ENCODE data around the gene GABRB2. TPM values are rescaled to one million over a fixed set of nuclear protein-coding genes. Genes with fewer than 3 reads are reported as not detected.
"Not testable (repeated sequence)": the region's sequence is repeated elsewhere in the genome, so short reads cannot be mapped to it uniquely, and the experiment has no call there.

Gene GABRB2
- total RNA-seq, 4 donors from 2014 or later = 0.11 to 4.6 (median 1.3) TPM

- Histone ChIP-seq H3K4me3 (replicated peaks in 1 of 3) (no peak overlapping the region), H3K27ac (no peak overlapping the region), H3K4me1 (no peaks in the 10 kb centered on the region), H3K9me3 (no peaks in the 10 kb centered on the region), H3K27me3 (no peaks in the 10 kb centered on the region), H3K36me3 (no peaks in the 10 kb centered on the region)
- TF ChIP-seq CTCF (IDR thresholded peaks at IDR 0.05) (no peak), POLR2A (IDR thresholded peaks at IDR 0.05) (no peak)
- WGBS, 2 donors = 22 to 28% methylated on average over 2 of the region's 2 CpGs
- no peak for DNase-seq
- intact Hi-C loops (cut with DNase I) = no loop called here
Measured at GRCh38 chr5:161530700-161531099, 15.8 kb downstream of the GABRB2 start.

- Histone ChIP-seq H3K27ac (no peak overlapping the region), H3K36me3 (no peaks in the 10 kb centered on the region), H3K9me3 (no peaks in the 10 kb centered on the region), H3K27me3 (no peaks in the 10 kb centered on the region), H3K4me3 (replicated peaks in 1 of 3) (no peak overlapping the region), H3K4me1 (no peaks in the 10 kb centered on the region)
- intact Hi-C loops (cut with DNase I) = no loop called here
- TF ChIP-seq POLR2A (IDR thresholded peaks at IDR 0.05) (no peak), CTCF (IDR thresholded peaks at IDR 0.05) (no peak)
- WGBS, 2 donors = 73 to 86% methylated on average over 1 of the region's 1 CpG
- no peak for DNase-seq
Measured at GRCh38 chr5:161513942-161514341, 32.6 kb downstream of the GABRB2 start.

GRCh38 chr5:161507591-161507990 is 38.9 kb downstream of the GABRB2 start:
- WGBS, 2 donors = 54 to 64% methylated on average over 2 of the region's 2 CpGs
- DNase-seq = no peak
- no peaks in the 10 kb centered on the region for H3K27me3 ChIP-seq
- no peak overlapping the region for H3K27ac ChIP-seq
- no peaks in the 10 kb centered on the region for H3K4me1 ChIP-seq
- TF ChIP-seq CTCF (IDR thresholded peaks at IDR 0.05) = no peak
- TF ChIP-seq POLR2A (IDR thresholded peaks at IDR 0.05) = no peak
- no peak overlapping the region for H3K4me3 ChIP-seq (replicated peaks in 1 of 3)
- intact Hi-C loops (cut with DNase I) = no loop called here
- H3K36me3 ChIP-seq = no peaks in the 10 kb centered on the region
- no peaks in the 10 kb centered on the region for H3K9me3 ChIP-seq

GRCh38 chr5:161505160-161505559 is 41.4 kb downstream of the GABRB2 start:
- intact Hi-C loops (cut with DNase I); H3K36me3 ChIP-seq; DNase-seq; H3K9me3 ChIP-seq; H3K27me3 ChIP-seq; H3K4me3 ChIP-seq (replicated peaks in 1 of 3); H3K4me1 ChIP-seq; H3K27ac ChIP-seq: not testable (repeated sequence)
- WGBS, 2 donors = 87 to 93% methylated on average over 10 of the region's 10 CpGs

GRCh38 chr5:161498531-161498930 is 48.0 kb downstream of the GABRB2 start:
- Histone ChIP-seq H3K4me1 (no peaks in the 10 kb centered on the region), H3K27ac (no peak overlapping the region), H3K36me3 (no peaks in the 10 kb centered on the region), H3K27me3 (no peaks in the 10 kb centered on the region), H3K9me3 (no peaks in the 10 kb centered on the region), H3K4me3 (replicated peaks in 1 of 3) (no peak overlapping the region)
- intact Hi-C loops (cut with DNase I) = no loop called here
- no peak for TF ChIP-seq POLR2A (IDR thresholded peaks at IDR 0.05)
- TF ChIP-seq CTCF (IDR thresholded peaks at IDR 0.05) = no peak
- no peak for DNase-seq
- 64 to 67% methylated on average over 1 of the region's 1 CpG for WGBS, 2 donors

- no peak for DNase-seq
- TF ChIP-seq POLR2A (IDR thresholded peaks at IDR 0.05) = no peak
- no peaks in the 10 kb centered on the region for H3K27me3 ChIP-seq
- H3K4me3 ChIP-seq (replicated peaks in 1 of 3) = no peak overlapping the region
- H3K36me3 ChIP-seq = no peaks in the 10 kb centered on the region
- no peak overlapping the region for H3K27ac ChIP-seq
- H3K9me3 ChIP-seq = no peaks in the 10 kb centered on the region
- no peaks in the 10 kb centered on the region for H3K4me1 ChIP-seq
- intact Hi-C loops (cut with DNase I) = no loop called here
Measured at GRCh38 chr5:161483721-161484120, 62.8 kb downstream of the GABRB2 start.
